HG02763 (cell line): Measurements from ENCODE around the gene CERS5.
"Not testable (repeated sequence)": the region's sequence is repeated elsewhere in the genome, so short reads cannot be mapped to it uniquely, and the experiment has no call there.

Source experiments
- ATAC-seq: cut with Tn5 transposase; IDR thresholded peaks from one replicate; pipeline ENCODE4 v1.9.1; 2021; ENCODE audit warnings: mild to moderate bottlenecking, moderate library complexity; ENCODE audit not compliant: unreplicated experiment

Gene CERS5

GRCh38 chr12:50103767-50104321, 63.3 kb downstream of the CERS5 start, which contains the start of gene GPD1:
TSS of gene GPD1 (plus strand) at chr12:50104008. CDS start at chr12:50104051, 43 bp downstream.
- no peak for ATAC-seq

- ATAC-seq, result no peak
These were observed 63.8 kb downstream of the CERS5 start for GRCh38 chr12:50103351-50103750.

- ATAC-seq, result no peak
These were observed 64.4 kb downstream of the CERS5 start for GRCh38 chr12:50102646-50103309.

GRCh38 chr12:50102131-50102531, 65.0 kb downstream of the CERS5 start:
- ATAC-seq, result no peak

- ATAC-seq, result no peak
These were observed 65.5 kb downstream of the CERS5 start for GRCh38 chr12:50101663-50102062.

GRCh38 chr12:50100561-50100960, 66.6 kb downstream of the CERS5 start:
- no peak for ATAC-seq

- no peak for ATAC-seq
These were observed 67.7 kb downstream of the CERS5 start for GRCh38 chr12:50099302-50100008.

GRCh38 chr12:50097952-50098351, 69.2 kb downstream of the CERS5 start:
- ATAC-seq, result no peak

- ATAC-seq, result no peak
These were observed 76.8 kb downstream of the CERS5 start for GRCh38 chr12:50090391-50090790.

- ATAC-seq, result no peak
These were observed 77.4 kb downstream of the CERS5 start for GRCh38 chr12:50089730-50090129.

GRCh38 chr12:50088577-50089335, 78.4 kb downstream of the CERS5 start:
- ATAC-seq, result no peak

GRCh38 chr12:50087995-50088394, 79.2 kb downstream of the CERS5 start:
- no peak for ATAC-seq

GRCh38 chr12:50087151-50087550, 80.0 kb downstream of the CERS5 start:
- ATAC-seq, result no peak

- ATAC-seq, result no peak
These were observed 81.0 kb downstream of the CERS5 start for GRCh38 chr12:50086148-50086547.

- ATAC-seq, result no peak
These were observed 81.5 kb downstream of the CERS5 start for GRCh38 chr12:50085615-50086072.

- ATAC-seq, result peak; percentile 87
These were observed 82.2 kb downstream of the CERS5 start, which contains the start of gene SMARCD1 for GRCh38 chr12:50084775-50085614. TSS of gene SMARCD1 (plus strand) at chr12:50085342. CDS start at chr12:50085370, 28 bp downstream.

GRCh38 chr12:50084409-50084774, 82.8 kb downstream of the CERS5 start:
- ATAC-seq, result not testable (repeated sequence)

GRCh38 chr12:50083301-50083700, 83.9 kb downstream of the CERS5 start:
- no peak for ATAC-seq

GRCh38 chr12:50082644-50083043, 84.5 kb downstream of the CERS5 start:
- no peak for ATAC-seq

GRCh38 chr12:50081096-50081808, 85.9 kb downstream of the CERS5 start:
- ATAC-seq, result no peak
